ENCODE data around the gene PEX11B.
A peak's percentile ranks its signal among the peaks of the same experiment; 100 is the strongest.

The PEX11B gene

DNA sequence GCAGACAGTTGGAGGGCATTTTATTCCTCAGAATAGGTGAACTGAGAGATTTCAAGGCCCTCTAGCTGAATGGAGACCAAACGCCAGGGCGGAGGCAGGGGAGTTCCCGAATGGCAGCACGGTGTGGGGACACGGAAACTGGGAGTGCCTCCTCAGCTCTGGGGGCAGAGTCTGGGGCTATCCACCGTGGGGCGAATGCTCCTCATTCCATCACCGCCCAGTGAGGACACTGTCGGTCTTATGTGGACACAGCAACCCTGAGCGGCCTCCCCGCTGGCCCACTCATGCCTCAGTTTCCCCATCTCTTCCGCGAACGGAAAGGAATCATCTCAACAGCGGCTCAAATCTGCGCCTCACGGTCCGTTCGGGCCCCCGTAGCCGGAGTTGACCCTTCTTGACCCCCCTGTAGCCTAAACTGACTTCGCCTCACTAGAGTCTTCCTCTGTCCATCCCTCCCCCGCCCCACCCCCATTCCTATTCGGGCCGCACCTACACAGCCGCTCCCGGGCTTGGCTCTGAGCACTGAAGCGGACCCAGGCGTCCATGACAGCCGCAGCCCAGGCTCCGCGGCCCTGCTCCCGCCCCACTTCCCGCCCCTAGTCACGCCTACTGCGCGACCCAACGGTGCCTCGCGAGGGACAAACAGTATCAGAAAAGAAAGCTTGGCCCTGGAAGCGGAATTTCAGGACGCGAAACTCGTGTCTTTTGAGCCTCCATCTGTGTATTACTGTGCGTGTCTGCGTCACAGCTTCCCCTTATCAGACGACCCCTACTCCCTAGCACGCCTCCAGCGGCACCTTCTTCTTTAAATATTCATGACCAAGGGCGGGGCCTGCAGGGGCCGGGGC is at the start of gene PEX11B:
PEX11B (minus strand) TSS at position 574 of the 848 bp plus-strand sequence; CDS start at position 545, 29 bp downstream.
- peak; percentile 96 for DNase-seq (ENCODE audit: low spot score)

DNA sequence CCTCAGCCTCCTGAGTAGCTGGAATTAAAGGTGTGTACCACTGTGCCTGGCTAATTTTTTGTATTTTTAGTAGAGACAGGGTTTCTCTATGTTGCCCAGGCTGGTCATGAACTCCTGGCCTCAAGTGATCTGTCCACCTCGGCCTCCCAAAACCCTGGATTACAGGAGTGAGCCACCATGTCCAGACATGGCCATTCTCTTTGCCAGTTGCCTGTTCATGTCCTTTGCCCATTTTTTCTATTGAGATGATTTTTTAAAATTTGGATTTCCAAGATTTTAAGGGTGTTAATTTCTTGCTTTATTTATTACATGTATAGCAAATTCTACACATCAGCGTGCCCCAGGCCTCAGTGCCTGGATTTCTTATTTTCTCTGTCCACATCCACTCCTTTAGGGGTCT is 48.8 kb upstream of the PEX11B start:
- no peak for DNase-seq (ENCODE audit: low spot score)

DNA sequence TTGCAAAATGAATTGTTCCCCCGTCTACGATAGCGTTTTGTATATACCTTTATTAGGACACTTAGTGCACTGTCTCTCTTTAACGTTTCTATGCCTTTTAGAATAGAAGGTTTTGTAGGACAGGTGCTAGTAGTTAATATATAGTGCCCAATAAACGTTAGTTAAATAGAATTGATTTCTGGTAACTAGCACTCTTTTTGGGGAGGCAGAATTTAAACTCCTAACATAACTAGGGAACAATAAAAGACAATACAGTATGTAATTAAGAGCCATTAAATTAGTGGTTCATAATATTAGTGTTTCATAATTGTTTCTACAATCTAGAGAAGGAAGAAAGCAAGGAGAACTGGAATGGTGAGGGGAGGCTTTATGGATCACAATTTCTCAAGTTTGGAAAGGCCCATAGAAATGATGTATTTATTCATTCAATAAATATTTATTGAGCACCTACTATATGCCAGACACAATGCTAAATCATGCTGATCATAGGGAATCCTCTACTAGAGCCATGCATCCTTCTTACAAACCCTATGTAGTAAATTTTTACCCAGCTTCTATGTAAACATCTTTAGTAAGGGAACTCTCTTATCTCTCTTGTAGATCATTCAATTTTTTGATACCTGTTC is 46.7 kb upstream of the PEX11B start:
- no peak for DNase-seq (ENCODE audit: low spot score)

GRCh38 chr1:145964328-145965118 is 46.0 kb upstream of the PEX11B start, which contains the start of the genes ANKRD34A and POLR3GL:
ANKRD34A (minus strand) TSS chr1:145964575; CDS start chr1:145961759, 2,816 bp downstream.
POLR3GL (plus strand) TSS chr1:145964690; CDS start chr1:145974866, 10,176 bp downstream.
- peak; percentile 91 for DNase-seq (ENCODE audit: low spot score)

DNA sequence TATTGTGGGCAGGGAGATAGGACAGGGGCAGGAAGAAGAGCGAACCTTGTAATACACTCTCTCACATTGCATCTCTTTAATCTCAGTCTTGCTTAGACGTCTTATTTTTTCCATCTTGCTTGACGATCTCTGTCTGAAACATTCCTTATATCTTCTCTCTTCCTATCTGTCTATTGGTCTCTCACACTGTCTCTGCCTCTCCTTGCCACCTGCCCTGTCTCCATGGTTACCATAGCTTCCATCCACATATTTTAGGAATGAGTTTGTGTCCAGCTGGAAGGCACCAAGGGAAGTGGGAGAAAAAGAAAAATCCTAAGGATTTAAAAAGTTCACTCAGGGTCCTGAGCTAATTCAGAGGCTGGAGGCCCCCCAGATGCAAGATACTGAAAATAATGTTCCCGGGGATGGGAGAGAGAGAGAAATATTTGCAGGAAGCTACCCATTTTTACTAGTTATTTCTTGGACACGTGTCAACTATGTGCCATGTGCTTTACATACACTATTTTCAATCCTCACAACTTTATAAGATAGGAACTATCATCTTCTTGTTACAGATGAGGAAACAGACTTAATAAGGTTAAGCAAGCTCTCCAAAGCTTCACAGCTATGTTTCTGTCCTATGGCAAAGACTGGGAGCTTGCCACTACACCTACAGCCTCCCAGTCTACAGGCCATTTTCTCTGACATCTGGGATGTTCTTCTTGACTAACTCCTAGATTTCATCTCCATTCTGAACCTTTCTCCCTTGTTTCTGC is 44.9 kb upstream of the PEX11B start:
- DNase-seq (ENCODE audit: low spot score), result no peak

DNA sequence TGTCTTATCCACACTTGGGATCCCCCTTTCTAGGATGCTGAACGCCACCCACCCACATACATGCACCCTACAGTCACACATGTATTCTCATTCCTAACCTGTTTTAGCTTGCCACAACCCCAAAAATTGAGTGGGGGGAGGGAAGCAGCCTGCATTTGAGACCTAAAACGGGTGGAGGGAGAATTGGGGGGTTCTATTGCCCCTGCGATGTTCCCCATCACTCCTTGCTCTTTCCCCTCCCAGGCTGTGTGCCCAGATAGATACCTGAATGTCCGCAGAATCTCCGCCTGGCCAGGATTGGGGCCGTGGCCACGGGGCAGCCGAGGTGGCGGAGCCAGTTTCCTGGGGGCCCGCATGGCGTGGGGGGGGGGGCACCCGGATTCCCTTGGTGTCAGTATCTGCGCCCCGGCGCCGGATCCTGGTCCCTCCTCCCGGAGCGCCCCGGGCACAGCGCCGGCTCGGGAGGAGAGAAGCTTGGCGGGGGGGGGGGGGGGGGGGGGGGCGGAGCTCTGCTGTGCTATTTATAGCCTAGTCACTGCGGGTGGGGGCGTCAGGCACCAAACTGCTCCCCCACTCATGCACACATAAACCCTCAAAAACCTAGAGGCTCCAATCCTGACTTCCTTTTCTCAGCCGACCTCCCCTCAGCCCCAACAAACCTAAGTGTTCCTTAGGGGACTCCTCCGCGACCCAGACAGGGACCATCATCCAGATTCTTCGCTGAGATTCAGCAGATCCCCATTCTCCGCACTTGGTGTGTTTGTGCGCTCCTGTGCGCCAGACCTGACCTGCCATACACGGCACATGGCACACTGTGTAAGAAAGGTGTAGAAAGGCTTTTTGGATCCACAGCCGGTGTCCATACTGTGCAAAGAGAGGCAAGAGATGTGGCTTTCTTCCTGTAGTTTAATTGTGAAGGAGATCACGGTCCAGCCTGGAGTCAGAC is 43.9 kb upstream of the PEX11B start:
- peak; percentile 81 for DNase-seq (ENCODE audit: low spot score)

DNA sequence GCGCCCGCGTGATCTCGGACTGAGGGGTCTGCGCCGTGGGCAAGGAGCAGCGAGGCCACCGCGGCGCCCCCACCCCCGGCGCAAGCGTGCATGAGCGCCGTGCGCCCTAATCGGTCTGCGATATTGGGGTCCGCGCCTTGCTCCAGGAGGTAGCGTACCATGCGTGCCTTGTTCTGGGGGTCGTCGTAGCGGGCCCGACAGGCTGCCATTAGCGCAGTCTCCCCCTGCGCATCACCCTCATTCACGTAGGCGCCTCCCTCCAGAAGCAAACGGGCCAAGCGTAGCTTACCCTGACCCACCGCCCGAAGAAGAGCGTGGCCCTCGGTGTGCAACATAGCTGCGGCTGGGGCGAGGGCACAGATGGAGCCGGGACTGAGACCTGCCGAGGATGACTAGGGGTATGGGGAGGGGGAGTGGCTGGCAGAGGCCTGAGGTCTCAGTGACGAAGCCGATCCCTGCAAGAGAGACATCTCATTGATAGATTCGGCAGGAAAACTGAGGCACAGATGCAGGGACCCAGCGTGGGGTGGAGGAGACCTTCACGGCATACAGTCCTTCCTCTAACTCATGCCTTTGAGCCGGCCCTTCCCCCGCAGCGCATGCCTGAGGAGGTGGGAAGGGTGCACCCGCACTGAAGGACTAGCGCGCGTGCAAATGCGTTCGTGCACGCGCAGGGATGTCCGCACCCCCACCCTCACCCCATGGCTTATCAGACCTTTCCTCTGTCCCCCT is 43.1 kb upstream of the PEX11B start:
- peak; percentile 36 for DNase-seq (ENCODE audit: low spot score)

- DNase-seq (ENCODE audit: low spot score), result no peak
Measured at GRCh38 chr1:145961109-145961424, 42.5 kb upstream of the PEX11B start.

DNA sequence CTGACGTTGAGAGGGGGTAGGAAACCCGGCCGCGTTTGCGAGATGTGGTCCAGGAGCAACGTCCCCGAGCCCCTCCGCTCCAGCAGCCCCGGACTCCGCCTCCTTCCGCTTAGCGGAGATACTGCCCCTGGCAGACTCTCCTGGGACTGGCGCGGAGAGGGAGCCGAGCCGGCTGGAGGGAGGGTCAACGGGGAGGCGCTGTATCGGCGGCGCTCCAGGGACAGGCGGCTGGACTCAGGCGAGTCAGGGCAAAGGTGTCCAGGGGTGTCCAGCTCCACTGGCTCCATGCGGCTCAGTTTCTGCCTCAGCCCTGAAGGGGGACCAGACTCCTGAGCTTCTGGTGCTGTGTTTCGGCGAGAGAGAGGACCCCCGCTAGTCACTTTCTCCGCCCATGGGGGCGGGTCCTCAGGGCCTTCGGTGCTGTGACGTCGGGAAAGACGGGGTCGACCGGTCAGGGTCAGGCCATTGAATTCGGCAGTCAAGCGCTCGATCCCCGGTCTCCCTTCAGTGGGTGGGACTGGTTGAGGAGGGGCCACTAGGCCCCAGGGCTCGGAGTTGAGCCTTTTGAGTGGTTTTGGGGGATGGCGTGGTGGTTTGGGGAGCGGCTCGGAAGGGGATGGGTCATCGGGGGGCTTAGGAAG is 42.1 kb upstream of the PEX11B start:
- peak; percentile 62 for DNase-seq (ENCODE audit: low spot score)

DNA sequence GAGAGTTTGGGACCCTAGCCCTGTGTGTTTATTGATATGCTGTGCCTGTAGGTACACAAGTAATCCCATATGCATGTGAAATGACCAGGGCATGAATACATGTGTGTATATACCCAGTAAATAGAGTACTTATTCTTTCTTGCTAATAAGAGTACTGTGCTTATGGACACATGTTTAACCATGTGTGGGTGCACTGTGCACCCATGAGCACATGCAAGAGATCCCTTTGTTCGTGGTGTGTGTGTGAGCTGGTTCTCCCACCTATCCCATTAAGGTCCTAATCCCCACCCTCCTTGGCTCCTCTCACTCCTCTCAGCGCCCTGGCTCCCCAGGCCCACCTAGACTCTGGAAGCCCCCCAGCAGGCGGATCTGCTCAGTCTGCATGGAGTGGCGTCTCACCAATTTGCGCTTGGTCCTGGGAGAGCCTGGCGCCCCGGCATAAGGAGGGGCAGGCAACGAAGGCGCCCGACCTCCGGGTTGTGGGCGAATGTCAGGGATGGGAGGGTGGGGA is 41.5 kb upstream of the PEX11B start:
- DNase-seq (ENCODE audit: low spot score), result no peak

DNA sequence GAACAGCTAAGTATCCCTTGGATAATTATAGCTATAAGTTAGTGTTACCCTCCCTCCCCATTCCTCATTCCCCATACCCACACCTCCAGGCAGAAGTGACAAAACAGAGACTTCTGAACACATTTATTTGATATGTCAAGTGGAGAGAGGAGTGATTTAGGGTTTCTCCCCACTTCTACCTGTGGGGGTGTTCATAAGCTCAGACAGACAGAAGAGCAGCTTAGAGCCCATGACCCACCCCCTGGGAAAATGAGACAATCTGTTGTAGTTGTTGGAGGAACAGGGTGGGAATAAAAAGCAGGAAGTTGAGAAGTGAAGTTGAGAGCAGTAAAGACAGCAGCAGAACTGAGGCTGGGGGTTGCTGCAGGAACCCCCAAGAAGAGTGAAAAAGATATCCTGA is 40.8 kb upstream of the PEX11B start:
- DNase-seq (ENCODE audit: low spot score), result no peak

GRCh38 chr1:145958734-145959133 is 40.2 kb upstream of the PEX11B start:
- DNase-seq (ENCODE audit: low spot score), result no peak

DNA sequence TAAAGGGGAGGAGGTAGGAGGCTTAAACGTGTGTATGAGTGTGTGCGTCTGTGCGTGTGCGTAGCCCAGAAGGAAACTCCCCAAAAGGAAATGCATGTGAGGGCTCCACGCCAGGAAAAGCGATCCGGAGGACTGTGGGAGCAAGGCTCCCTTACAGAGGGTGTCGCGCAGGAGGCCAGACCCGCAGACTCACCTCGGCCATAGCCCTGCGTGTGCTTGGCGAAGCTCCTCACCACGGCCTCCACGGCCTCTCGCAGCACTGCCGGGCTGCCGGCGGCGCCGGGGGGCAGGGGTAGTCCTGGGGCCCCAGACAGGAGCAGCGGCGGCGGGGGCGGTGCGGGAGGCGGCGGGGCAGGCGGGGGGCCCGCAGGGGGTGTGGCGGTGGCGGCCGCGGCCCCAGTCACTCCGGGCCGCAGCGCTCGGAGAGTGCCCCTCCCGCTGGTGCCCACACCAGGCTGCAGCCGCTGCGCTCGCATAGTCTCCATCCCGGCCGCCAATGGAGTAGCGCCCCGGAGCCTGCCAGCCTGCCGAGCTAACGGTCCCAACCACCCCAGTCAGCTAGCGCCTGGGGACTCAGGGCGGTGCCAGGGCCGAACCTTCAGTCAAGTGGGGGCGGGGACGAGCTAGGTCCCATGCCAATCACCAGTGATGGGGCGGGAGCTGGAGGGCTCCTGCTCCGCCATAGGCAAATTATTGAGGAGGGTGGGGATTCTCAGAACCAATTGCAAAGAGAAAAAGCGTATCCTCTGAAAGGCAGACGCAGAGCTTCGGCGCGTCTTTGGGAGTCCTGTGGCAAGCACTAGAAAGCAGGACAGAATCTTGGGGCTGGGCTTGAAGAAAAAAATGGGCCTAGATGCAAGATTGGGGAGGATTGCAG is 39.2 kb upstream of the PEX11B start, which contains the start of gene LIX1L:
LIX1L (minus strand) TSS at position 575 of the 877 bp plus-strand sequence; CDS start at position 485, 90 bp downstream.
- peak; percentile 95 for DNase-seq (ENCODE audit: low spot score)

GRCh38 chr1:145956781-145957442 is 38.4 kb upstream of the PEX11B start:
- no peak for DNase-seq (ENCODE audit: low spot score)

GRCh38 chr1:145956361-145956760 is 37.8 kb upstream of the PEX11B start:
- no peak for DNase-seq (ENCODE audit: low spot score)

DNA sequence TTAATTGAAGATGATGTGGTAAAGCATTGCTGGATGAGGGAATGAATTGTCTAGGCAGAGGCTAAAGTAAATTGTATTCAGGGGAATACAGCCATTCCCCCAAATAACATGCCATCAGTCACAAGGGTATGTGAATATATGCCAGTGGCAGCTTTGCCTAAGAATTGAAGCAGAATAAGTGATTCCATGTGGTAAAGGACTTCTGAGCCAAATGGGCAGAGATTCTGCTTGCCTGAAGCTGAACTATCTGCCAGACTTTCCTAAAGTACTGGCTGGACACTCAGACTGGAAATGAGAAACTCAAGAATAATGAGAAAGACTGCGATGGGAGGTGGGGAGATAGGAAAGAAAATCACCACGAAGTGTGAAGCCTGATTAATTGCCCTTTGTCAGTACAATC is 36.9 kb upstream of the PEX11B start:
- peak; percentile 34 for DNase-seq (ENCODE audit: low spot score)

GRCh38 chr1:145953861-145954260 is 35.3 kb upstream of the PEX11B start:
- DNase-seq (ENCODE audit: low spot score), result no peak

GRCh38 chr1:145952903-145953302 is 34.4 kb upstream of the PEX11B start:
- DNase-seq (ENCODE audit: low spot score), result no peak
